Raji (cell line): ENCODE measurements around the gene EIF2B2.

ENCODE experiments used
- POLR2A ChIP-seq: IDR thresholded peaks from 2 replicates; pipeline ENCODE4 v1.6.1; 2011; ENCODE audit warnings: low read depth, low read length, control low read depth; ENCODE audit not compliant: insufficient read depth

The EIF2B2 gene

GRCh38 chr14:75044752-75045151 lies 42.0 kb downstream of the EIF2B2 start:
- TF ChIP-seq POLR2A, result no peak

- TF ChIP-seq POLR2A, result no peak
Observed at GRCh38 chr14:75046275-75046674, 43.6 kb downstream of the EIF2B2 start.

- no peak for TF ChIP-seq POLR2A
Observed at GRCh38 chr14:75046899-75047298, 44.2 kb downstream of the EIF2B2 start.

GRCh38 chr14:75047506-75047905 lies 44.8 kb downstream of the EIF2B2 start:
- TF ChIP-seq POLR2A, result no peak

GRCh38 chr14:75048101-75048500 lies 45.4 kb downstream of the EIF2B2 start:
- no peak for TF ChIP-seq POLR2A

GRCh38 chr14:75049136-75049535 lies 46.4 kb downstream of the EIF2B2 start:
- no peak for TF ChIP-seq POLR2A

GRCh38 chr14:75049731-75050201 lies 47.0 kb downstream of the EIF2B2 start:
- no peak for TF ChIP-seq POLR2A

- peak; percentile 66 for TF ChIP-seq POLR2A
Observed at GRCh38 chr14:75050852-75051555, 48.3 kb downstream of the EIF2B2 start, which contains the start of gene MLH3. Gene MLH3, minus strand, starts transcription at chr14:75051467. Its CDS starts 1,812 bp downstream, at chr14:75049655.

- TF ChIP-seq POLR2A, result no peak
Observed at GRCh38 chr14:75051556-75051899, 48.8 kb downstream of the EIF2B2 start.

- TF ChIP-seq POLR2A, result no peak
Observed at GRCh38 chr14:75053396-75054291, 50.9 kb downstream of the EIF2B2 start.

GRCh38 chr14:75054421-75054820 lies 51.7 kb downstream of the EIF2B2 start:
- no peak for TF ChIP-seq POLR2A

- TF ChIP-seq POLR2A, result no peak
Observed at GRCh38 chr14:75059642-75060041, 56.9 kb downstream of the EIF2B2 start.

GRCh38 chr14:75060420-75060819 lies 57.7 kb downstream of the EIF2B2 start:
- TF ChIP-seq POLR2A, result no peak
